Stimulated activated CD4-positive, alpha-beta T cell treated with anti-CD3 and anti-CD28 coated beads, TNF-alpha, amount 100 ng/mL, for 24 hours (primary cell): Measurements from ENCODE around the gene EOGT.

Experiments
- DNase-seq, 3 experiments: peaks; one replicate each; pipeline ENCODE4 v3.0.0-alpha.2; 2020; ENCODE audit warnings: low read depth in 3 of 3

Gene EOGT

DNA sequence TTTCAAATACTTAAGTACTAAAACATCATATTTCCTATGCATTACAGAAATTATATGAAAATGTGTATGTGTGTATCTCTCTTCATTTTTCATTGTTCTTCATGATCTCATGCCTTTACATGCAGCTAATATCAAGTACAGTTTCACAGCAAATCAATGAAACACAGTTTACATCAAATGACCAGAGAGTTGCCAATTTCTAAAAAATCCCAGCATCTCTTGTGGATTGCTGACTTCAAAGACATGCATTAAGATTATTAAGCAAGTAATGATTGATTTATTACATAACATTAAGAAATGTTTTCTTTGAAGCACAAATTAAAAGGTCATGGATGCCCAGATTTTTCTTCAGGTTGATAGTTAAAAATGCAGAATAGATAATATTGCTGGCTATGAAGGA lies 50.1 kb downstream of the EOGT start:
- no peak for DNase-seq

DNA sequence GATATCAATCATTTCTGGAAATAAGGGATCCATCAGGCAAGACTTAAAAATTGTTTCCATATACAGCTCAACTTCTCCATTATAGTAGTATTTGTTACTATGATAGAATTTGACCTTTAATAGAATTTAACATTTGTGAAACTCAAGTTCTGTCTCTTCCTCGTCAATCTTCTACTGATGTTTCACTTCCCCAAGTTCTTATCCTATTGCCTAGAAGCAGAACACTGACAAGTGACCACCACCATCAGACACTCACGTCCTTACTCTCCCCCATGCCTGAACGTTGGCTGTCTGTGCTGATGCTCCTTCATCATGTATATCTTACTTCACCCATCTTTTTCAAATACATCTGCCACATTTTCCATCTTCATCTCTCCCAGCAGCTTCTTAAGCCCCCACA lies 54.6 kb downstream of the EOGT start:
- DNase-seq, result no peak

DNA sequence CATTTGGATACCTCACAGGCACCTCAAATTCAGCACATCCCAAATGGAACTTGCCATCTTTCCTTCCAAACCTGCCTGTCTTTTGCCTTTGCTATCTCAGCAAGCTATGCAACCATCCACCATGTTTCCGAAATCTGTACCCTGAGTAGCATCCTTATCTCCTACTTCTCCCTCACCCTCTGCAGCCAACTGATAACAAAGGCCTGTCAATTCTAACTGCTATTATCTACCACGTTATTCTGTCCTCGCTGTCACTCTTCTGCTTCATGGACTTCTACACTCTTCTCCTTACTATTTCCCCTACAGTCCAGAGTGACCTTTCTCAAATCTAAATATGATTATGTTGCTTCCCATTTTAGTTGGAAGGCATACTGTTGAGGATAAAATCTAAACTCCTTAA lies 55.6 kb downstream of the EOGT start:
- DNase-seq, result no peak

GRCh38 chr3:68953816-68954444 lies 59.6 kb downstream of the EOGT start:
- DNase-seq, result no peak

DNA sequence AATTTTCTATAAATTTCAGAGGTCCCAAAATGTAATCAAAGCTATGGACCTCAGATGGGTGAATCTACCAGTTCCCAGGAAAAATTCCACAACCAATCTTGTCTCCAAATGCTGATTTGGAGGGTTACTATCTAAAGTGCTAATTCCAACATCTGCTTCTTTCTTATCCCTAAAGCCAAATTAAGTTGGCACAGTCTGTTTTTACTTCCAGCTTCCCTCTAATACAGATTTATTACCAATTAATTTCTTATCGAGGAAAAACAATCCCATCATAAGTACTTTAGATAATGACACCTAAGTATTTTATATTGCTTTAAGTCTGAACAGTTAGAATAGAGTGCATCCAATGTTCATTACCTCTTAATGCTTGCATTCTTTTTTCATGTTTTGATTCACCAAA lies 68.3 kb downstream of the EOGT start:
- no peak for DNase-seq

DNA sequence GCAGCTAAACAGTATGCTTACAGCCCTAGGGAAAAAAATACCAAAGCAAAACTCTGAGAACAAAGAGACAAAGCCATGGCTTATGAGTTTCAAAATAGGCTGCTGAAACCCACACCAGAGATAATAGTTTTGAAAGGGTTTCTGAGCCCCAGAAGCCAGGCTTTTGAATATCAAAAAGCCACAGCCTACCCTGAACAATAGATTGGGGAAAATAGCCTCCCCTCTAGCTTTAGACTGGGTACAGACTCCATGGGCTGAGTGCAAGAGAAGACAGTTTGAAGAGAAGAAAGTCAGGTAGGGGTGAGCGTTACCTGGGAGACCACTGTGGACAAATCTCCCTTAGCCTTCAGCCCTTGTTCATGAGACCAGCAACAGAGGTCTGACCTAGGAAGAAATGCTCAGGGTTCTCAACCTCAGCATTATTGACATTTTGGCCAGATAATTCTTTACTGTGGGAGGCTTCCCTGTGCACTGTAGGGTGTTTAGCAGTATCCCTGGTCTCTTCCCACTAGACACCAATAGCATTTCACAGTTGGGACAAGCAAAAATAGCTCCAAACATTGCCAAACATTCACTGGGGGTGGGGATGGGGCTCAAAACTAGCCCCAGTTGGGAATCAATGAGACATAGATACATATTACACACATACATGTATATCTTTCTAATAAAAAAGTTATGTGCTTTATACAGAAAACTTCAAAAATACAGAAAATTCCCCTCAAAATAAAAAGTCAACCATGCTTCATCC lies 69.6 kb downstream of the EOGT start:
- no peak for DNase-seq

DNA sequence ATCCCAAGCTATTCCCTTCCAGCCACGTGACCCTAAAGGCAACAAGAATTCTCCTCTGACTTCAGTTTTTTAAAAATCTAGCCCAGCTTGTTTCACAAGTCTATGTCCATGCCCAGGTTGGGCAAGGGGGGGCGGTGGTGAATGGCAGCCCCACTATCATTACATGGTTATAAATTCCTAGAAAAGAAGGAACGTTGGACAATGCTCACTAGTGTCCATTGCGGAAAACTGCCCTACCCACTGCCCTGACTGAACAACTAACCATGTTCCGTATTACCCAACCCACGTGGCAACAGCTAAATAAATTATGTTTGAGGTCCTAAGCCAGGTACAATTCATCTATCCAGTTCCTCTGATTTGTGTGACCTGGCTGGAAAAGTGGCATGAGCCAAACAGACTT lies 72.4 kb downstream of the EOGT start:
- no peak for DNase-seq

- no peak for DNase-seq
Observed at GRCh38 chr3:68936856-68937255, 76.6 kb downstream of the EOGT start.

DNA sequence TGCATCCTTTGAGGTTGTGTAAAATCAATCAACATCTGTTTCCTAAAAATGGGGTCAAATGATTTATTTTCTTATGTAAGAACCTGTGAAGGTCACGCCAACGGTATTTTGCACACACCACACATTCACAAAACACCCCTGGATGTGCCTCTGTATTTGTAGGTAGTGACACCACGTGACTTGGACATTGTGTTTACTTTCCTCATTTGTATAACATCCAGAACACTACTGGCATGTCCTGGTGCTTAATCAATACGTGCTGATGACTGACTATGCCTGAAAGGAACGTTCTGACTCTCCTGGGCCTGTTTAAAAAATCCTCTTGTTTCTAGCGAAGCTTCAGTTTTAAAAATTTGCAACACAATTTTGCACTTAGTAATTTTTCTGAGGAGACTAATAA lies 77.7 kb downstream of the EOGT start:
- no peak for DNase-seq

DNA sequence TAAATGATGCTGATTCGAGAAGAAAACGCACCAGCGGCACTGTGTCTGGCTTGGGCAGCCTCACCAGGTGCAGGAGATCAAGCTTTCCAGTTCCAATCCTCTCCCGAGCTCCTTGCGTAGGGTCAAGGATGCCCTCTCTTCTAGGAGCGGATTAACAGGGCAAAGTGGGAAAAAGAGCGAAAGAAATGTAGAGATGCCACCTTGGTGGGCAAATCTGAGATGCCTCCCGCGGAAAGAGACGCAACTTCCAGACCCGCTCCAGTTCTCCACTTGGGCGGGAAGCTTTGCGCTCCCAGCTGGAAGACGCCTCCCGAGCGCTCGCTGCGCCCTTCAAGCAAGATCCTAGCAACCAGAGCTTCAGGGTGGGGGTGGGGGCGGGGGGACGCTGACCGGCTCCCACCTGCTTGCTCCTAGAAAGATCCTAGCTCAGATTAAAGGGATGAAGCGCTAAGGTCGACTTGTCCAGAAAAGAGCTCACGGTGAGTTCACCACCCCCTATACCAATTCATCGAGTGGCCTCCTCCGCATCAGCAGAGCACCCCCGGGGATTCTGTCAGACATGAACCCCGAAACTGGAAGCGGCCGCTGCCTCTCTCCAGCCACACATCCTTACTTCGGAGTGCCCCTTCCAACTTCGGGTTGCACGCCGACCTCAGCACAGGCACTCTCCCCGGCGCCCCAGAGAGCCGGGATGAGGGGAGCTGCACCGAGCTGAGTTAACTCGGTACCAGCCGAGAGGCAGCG lies 81.9 kb downstream of the EOGT start:
- no peak for DNase-seq
